ENCODE results near the gene MED22. TPM values are rescaled to one million over a fixed set of nuclear protein-coding genes. Genes with fewer than 3 reads are reported as not detected.
"Not testable (repeated sequence)": the region's sequence is repeated elsewhere in the genome, so short reads cannot be mapped to it uniquely, and the experiment has no call there.

The MED22 gene
- total and polyA plus RNA-seq, 2 experiments from 2014 or later = 74.9 to 125 TPM

DNA sequence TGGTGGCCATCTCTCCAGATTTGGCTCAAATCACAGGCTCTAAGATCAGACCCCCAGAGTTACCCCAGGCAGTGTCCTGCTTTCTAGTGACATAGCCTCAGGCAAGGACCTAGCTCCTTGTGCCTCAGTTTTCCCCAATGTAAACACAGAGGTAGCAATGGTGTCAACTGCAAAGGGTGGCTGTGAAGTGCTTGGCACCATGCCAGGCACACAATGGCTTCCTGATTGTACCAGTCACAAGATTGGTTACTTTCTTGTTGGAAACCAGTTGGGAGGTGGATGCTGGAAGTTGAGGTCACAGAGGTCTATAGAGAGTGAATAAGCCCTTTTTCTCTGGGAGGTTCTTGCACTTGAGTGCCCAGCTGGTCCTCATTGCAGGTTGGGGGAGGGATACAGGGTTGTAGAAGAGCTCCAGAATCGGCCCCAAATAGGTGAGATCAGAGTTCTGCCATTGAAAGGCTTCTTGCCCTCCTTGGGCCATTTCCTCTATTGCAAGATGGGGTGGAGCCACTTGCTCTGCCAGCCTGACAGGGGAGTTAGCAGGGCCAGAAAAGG, 30.6 kb upstream of the MED22 start:
- Histone ChIP-seq H3K9me3 (ENCODE audit: low read depth) (no peaks in the 10 kb centered on the region), H3K4me3 (no peak overlapping the region), H3K27me3 (no peaks in the 10 kb centered on the region), H3K36me3 (no peaks in the 10 kb centered on the region), H3K4me1 (ENCODE audit: low read depth) (no peaks in the 10 kb centered on the region), H3K27ac (no peak overlapping the region)
- no peak for DNase-seq (ENCODE audit: low read depth in 1 of 2, low spot score in 1 of 2)
- TF ChIP-seq, protein P1, sequence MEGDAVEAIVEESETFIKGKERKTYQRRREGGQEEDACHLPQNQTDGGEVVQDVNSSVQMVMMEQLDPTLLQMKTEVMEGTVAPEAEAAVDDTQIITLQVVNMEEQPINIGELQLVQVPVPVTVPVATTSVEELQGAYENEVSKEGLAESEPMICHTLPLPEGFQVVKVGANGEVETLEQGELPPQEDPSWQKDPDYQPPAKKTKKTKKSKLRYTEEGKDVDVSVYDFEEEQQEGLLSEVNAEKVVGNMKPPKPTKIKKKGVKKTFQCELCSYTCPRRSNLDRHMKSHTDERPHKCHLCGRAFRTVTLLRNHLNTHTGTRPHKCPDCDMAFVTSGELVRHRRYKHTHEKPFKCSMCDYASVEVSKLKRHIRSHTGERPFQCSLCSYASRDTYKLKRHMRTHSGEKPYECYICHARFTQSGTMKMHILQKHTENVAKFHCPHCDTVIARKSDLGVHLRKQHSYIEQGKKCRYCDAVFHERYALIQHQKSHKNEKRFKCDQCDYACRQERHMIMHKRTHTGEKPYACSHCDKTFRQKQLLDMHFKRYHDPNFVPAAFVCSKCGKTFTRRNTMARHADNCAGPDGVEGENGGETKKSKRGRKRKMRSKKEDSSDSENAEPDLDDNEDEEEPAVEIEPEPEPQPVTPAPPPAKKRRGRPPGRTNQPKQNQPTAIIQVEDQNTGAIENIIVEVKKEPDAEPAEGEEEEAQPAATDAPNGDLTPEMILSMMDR (IDR thresholded peaks at IDR 0.05; ENCODE audit: low read depth, low read length) = no peak

DNA sequence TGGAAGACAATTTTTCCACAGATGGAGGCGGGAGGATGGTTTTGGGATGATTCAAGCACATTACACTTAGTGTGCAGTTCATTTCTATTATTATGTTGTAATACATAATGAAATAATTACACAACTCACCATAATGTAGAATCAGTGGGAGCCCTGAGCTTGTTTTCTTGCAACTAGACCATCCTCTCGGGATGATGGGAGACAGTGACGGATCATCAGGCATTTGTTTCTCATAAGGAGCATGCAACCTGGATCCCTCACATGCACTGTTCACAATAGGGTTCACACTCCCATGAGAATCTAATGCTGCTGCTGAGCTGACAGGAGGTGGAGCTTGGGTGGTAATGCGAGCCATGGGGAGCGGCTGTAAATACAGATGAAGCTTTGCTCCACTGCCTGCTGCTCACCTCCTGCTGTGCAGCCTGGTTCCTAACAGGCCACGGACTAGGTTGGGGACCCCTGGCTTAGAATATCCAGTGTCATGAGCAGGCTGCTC, 29.8 kb upstream of the MED22 start:
- Histone ChIP-seq H3K4me3 (no peak overlapping the region), H3K9me3 (ENCODE audit: low read depth) (no peaks in the 10 kb centered on the region), H3K36me3 (peaks cover 4% of the 10 kb centered on the region), H3K27ac (no peak overlapping the region), H3K27me3 (no peaks in the 10 kb centered on the region), H3K4me1 (ENCODE audit: low read depth) (no peaks in the 10 kb centered on the region)
- TF ChIP-seq, protein P1 (IDR thresholded peaks at IDR 0.05; ENCODE audit: low read depth, low read length) = no peak
- peak in 1 of 2 donors; percentile 36 for DNase-seq (ENCODE audit: low read depth in 1 of 2, low spot score in 1 of 2)

DNA sequence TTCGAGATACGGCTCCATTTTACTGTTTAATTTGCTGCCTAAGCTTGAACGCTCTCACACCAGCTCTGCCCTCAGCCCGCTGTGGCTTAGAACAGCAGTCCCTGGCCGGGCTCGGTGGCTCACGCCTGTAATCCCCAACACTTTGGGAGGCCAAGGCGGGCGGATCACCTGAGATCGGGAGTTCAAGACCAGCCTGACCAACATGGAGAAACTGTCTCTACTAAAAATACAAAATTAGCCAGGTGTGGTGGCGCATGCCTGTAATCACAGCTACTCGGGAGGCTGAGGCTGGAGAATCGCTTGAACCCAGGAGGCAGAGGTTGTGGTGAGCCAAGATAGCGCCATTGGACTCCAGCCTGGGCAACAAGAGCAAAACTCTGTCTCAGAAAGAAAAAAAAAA, 29.3 kb upstream of the MED22 start:
- H3K27ac ChIP-seq; H3K27me3 ChIP-seq; H3K36me3 ChIP-seq; H3K9me3 ChIP-seq (ENCODE audit: low read depth); DNase-seq (ENCODE audit: low read depth in 1 of 2, low spot score in 1 of 2); H3K4me3 ChIP-seq; H3K4me1 ChIP-seq (ENCODE audit: low read depth): not testable (repeated sequence)

DNA sequence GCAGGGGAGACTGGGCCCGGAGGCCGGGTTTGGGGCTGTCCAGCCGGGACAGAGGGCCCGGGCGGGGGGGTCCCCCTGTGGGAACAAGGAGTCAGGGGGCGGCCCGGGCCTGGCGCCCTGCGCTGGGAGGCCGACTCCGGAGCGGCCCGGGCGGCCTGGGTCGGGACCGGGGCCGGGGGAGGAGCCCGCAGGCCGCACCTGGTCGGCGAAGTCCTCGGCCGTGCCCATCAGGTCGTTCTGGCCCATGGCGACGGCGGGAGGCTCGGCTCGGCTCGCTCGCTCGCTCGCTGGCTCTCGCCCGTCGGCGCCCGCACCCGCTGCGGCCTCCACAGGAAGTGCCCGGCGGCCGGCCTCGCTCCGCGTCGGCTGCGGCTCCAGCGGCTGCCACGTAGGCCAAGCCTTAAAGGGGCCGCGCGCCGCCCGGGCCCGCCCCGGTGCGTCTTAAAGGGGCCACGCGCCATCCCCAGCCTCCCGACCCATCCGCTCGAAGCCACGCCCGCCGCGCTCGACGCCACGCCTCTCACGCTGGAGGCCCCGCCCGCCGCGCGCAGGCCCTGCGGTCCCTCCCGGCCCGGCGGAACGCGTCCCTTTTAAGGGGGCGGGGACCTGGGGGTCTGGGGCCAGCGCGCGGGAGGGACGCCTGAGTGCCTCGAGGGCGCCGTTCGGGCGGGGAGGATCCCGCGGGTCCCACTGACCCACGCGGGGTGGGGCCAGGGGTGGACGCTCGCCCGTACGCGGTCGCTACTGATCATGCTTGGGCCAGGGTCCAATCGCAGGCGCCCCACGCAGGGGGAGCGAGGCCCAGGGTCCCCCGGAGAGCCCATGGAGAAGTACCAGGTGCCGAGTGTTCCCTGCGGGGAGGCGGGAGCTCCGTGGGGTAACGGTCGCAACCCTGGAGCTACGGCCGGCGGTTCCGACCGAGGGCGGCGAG, 28.1 kb upstream of the MED22 start, which contains the start of the genes STKLD1 and SURF4:
STKLD1 (plus strand) TSS at position 643 of the 931 bp plus-strand sequence; CDS start at position 751, 108 bp downstream.
SURF4 (minus strand) TSS at position 337 of the 931 bp plus-strand sequence; CDS start at position 246, 91 bp downstream.
- TF ChIP-seq, protein P1 (IDR thresholded peaks at IDR 0.05; ENCODE audit: low read depth, low read length) = no peak
- peak within 1 kb of the TSS; percentile 99 for H3K27ac ChIP-seq
- peak within 1 kb of the TSS; percentile 98 for H3K4me3 ChIP-seq
- H3K9me3 ChIP-seq (ENCODE audit: low read depth) = no peaks in the 10 kb centered on the region
- no peaks in the 10 kb centered on the region for H3K4me1 ChIP-seq (ENCODE audit: low read depth)
- DNase-seq (ENCODE audit: low read depth in 1 of 2, low spot score in 1 of 2) = peak; percentile 99
- H3K36me3 ChIP-seq = peaks cover 9% of the 10 kb centered on the region
- no peaks in the 10 kb centered on the region for H3K27me3 ChIP-seq

DNA sequence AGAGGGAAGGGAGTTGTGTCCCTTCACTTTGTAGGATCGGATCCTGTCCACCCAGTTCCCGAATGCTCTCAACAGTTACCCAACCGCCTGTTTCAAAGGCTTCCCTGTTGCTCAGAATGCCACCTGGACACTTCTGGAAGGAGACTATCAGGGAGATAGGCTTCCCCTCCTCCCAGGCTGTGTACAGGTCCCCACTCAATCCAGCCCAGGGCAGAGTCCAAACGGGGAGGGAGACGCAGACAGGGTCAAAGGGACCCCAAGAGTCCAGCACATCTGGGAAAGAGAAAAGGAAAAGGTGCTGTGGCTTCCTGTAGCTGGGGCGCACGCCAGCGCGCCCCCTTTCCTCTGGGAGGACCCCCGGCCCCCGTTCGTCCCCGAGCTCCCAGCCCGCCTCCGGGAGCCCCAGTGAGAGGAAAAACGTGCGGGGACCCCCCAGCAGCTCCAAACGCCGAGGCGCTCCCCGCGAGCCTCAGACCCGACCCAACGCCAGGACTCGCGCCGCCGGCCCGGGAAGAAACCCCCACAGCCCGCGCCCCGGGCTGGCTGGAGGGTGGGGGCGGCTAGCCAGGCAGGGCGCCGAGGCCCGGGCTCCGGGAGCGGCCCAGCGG, 27.3 kb upstream of the MED22 start:
- TF ChIP-seq, protein P1 (IDR thresholded peaks at IDR 0.05; ENCODE audit: low read depth, low read length) = no peak
- Histone ChIP-seq H3K9me3 (ENCODE audit: low read depth) (no peaks in the 10 kb centered on the region), H3K27me3 (no peaks in the 10 kb centered on the region), H3K27ac (peak overlapping the region; percentile 99), H3K4me3 (peak overlapping the region; percentile 98), H3K4me1 (ENCODE audit: low read depth) (no peaks in the 10 kb centered on the region), H3K36me3 (peaks cover 14% of the 10 kb centered on the region)
- DNase-seq (ENCODE audit: low read depth in 1 of 2, low spot score in 1 of 2) = peak; percentile 41 to 43

Measured in cardiac muscle cell (in vitro differentiated cells and primary cell).